B cell (primary cell): ENCODE measurements around the gene DDX60. TPM values are rescaled to one million over a fixed set of nuclear protein-coding genes. Genes with fewer than 3 reads are reported as not detected.

ENCODE experiments used
- ATAC-seq: fragments of 200-7000 bp; cut with Tn5 transposase; one replicate; pipeline ENCODE4 v1.10.0; 2021; ENCODE audit warnings: low read depth, mild to moderate bottlenecking, moderate number of reproducible peaks, moderate library complexity
- CTCF ChIA-PET: fragments of 350-600 bp; sonication (Branson Sonifier 250); formaldehyde crosslinking; loops from one replicate; lab custom pipeline; 2021; ENCODE audit warnings: antibody characterized with exemption, inconsistent platforms; lab: Charles Lee
- POLR2A ChIA-PET: fragments of 350-600 bp; sonication (Branson Sonifier 250); formaldehyde crosslinking; loops from one replicate; lab custom pipeline; 2021; ENCODE audit warnings: antibody characterized with exemption; lab: Charles Lee
- DNase-seq: peaks from one replicate; pipeline ENCODE4 v3.0.0; 2013
- H2AFZ ChIP-seq: 2 replicates; pipeline ENCODE4 v1.6.1; 2012; ENCODE audit warnings: mild to moderate bottlenecking, low read depth, low read length; ENCODE audit not compliant: insufficient read depth, poor library complexity, severe bottlenecking
- H3K27ac ChIP-seq, 2 donors: 1 replicate in 1 of 2; 2 replicates in 1 of 2; pipeline ENCODE4 v1.5.1; 2012 to 2013; ENCODE audit warnings: low read length in 2 of 2, mild to moderate bottlenecking in 2 of 2, moderate library complexity in 1 of 2
- H3K27me3 ChIP-seq, 4 experiments: fragments of 200-600 bp in 1 of 4; sonication (generic) in 1 of 4; replicated peaks in 1 of 4; 1 replicate in 2 of 4; 2 replicates in 2 of 4; pipeline versions ENCODE4 v1.6.1 to v1.7.0; 2013 to 2016; ENCODE audit warnings: low read length in 3 of 4, mild to moderate bottlenecking in 2 of 4, mixed read lengths in 1 of 4, moderate library complexity in 1 of 4; ENCODE audit not compliant: insufficient read depth in 4 of 4, control insufficient read depth in 3 of 4; ENCODE audit errors: control extremely low read depth in 1 of 4
- H3K36me3 ChIP-seq, 2 experiments: replicated peaks in 1 of 2; 1 replicate in 1 of 2; 2 replicates in 1 of 2; pipeline versions ENCODE4 v1.6.1 to v1.7.1; 2013; ENCODE audit warnings: low read length in 1 of 2; ENCODE audit not compliant: insufficient read depth in 2 of 2, control insufficient read depth in 1 of 2; ENCODE audit errors: control extremely low read depth in 1 of 2, extremely low read depth in 1 of 2
- H3K4me1 ChIP-seq, 2 donors: fragments of 200-600 bp in 1 of 2; sonication (generic) in 1 of 2; 1 replicate in 1 of 2; 2 replicates in 1 of 2; pipeline versions ENCODE4 v1.5.1 to v1.6.1; 2013 to 2017; ENCODE audit warnings: low read length in 2 of 2; ENCODE audit not compliant: control insufficient read depth in 2 of 2, insufficient read depth in 2 of 2
- H3K4me2 ChIP-seq: replicated peaks from 2 replicates; pipeline ENCODE3; 2012; ENCODE audit warnings: mild to moderate bottlenecking, low read depth, low read length; ENCODE audit not compliant: poor library complexity, severe bottlenecking
- H3K4me3 ChIP-seq, 5 experiments: fragments of 200-600 bp in 1 of 5; sonication (generic) in 1 of 5; 1 replicate in 3 of 5; 2 replicates in 2 of 5; pipeline versions ENCODE4 v1.5.1 to v1.7.0; 2011 to 2016; ENCODE audit warnings: low read length in 4 of 5, mild to moderate bottlenecking in 4 of 5, low read depth in 2 of 5, control low read depth in 1 of 5, moderate library complexity in 1 of 5; ENCODE audit not compliant: insufficient read depth in 1 of 5; ENCODE audit errors: control extremely low read depth in 1 of 5, extremely low read depth in 1 of 5
- H3K79me2 ChIP-seq: fragments of 200-600 bp; sonication (generic); one replicate; pipeline ENCODE4 v1.6.0; 2016; ENCODE audit warnings: low read length; ENCODE audit not compliant: control insufficient read depth, insufficient read depth
- H3K9ac ChIP-seq: fragments of 200-600 bp; sonication (generic); 2 replicates; pipeline ENCODE4 v1.6.1; 2017; ENCODE audit warnings: mild to moderate bottlenecking, low read length, moderate library complexity
- H3K9me3 ChIP-seq, 3 donors: one replicate each; pipeline versions ENCODE4 v1.6.1 to v1.7.1; 2013; ENCODE audit warnings: low read length in 2 of 3; ENCODE audit not compliant: control insufficient read depth in 2 of 3, insufficient read depth in 1 of 3; ENCODE audit errors: control extremely low read depth in 1 of 3
- H4K20me1 ChIP-seq: 2 replicates; pipeline ENCODE4 v1.6.0; 2012; ENCODE audit warnings: mild to moderate bottlenecking, low read length; ENCODE audit not compliant: insufficient read depth, control insufficient read depth, poor library complexity, severe bottlenecking
- H3K27ac Mint-ChIP-seq: one replicate; pipeline ENCODE4 v1.8.0; 2021; ENCODE audit warnings: mixed read lengths
- H3K27me3 Mint-ChIP-seq: one replicate; pipeline ENCODE4 v1.8.0; 2021; ENCODE audit warnings: mixed read lengths
- H3K4me1 Mint-ChIP-seq: one replicate; pipeline ENCODE4 v1.8.0; 2021; ENCODE audit warnings: mixed read lengths
- H3K4me3 Mint-ChIP-seq: one replicate; pipeline ENCODE4 v1.8.0; 2021; ENCODE audit warnings: mixed read lengths
- H3K9me3 Mint-ChIP-seq: one replicate; pipeline ENCODE4 v1.8.0; 2022; ENCODE audit warnings: mixed read lengths; ENCODE audit not compliant: insufficient read depth
- CTCF ChIP-seq: fragments of 200-600 bp; IDR thresholded peaks from one replicate; pipeline ENCODE4 v1.8.0; 2022; ENCODE audit warnings: antibody characterized with exemption, mild to moderate bottlenecking
- EZH2 ChIP-seq: IDR thresholded peaks from 2 replicates; pipeline ENCODE4 v1.6.1; 2012; ENCODE audit warnings: borderline replicate concordance, low read depth, mild to moderate bottlenecking, moderate library complexity, low read length; ENCODE audit not compliant: insufficient read depth, poor library complexity, severe bottlenecking
- WGBS: methylation state at CpG from one replicate; pipeline ENCODE4 v1.1.5; 2013; ENCODE audit warnings: missing lambda C conversion rate; ENCODE audit not compliant: insufficient coverage; 5-methylcytosine and 5-hydroxymethylcytosine counted together
- intact Hi-C: fragments of 100-400 bp; cut with micrococcal nuclease; formaldehyde crosslinking; loops from one replicate; pipeline ENCODE4 v1.10.0; 2022
- polyA plus RNA-seq: library from polyadenylated mRNA; depleted of rRNA; stranded (reverse); fragments of >200 nt; gene quantifications from 2 replicates; pipeline ENCODE4 v1.2.3, GENCODE V29; 2012
- total RNA-seq, 2 donors: library from RNA; stranded (reverse); fragments of 120-200 nt in 1 of 2; gene quantifications; 1 replicate in 1 of 2; 2 replicates in 1 of 2; pipeline versions ENCODE4 v1.2.3 to v1.2.4, GENCODE V29; 2013 to 2022

DDX60 gene
- total and polyA plus RNA-seq, 2 donors (not counting 1 experiment from before 2014, with no cell fraction given) = 7.0 to 21.3 TPM

GRCh38 chr4:168199260-168199957 lies 119.1 kb downstream of the DDX60 start:
- peaks cover 14% of the 10 kb centered on the region for H3K9me3 Mint-ChIP-seq
- no peak overlapping the region for H3K27ac Mint-ChIP-seq
- H3K27me3 ChIP-seq = no peaks in the 10 kb centered on the region
- no peak overlapping the region for H3K4me2 ChIP-seq
- no peak overlapping the region for H3K27ac ChIP-seq
- WGBS = 25% methylated on average over 1 of the region's 4 CpGs
- no peaks in the 10 kb centered on the region for H4K20me1 ChIP-seq
- peaks cover 0 to 24% (median 12%) of the 10 kb centered on the region in 3 donors for H3K9me3 ChIP-seq
- ChIA-PET POLR2A (no interaction called here), CTCF (no interaction called here)
- DNase-seq (no peak), ATAC-seq (no peak)
- intact Hi-C loops = no loop called here
- H3K4me1 Mint-ChIP-seq = no peaks in the 10 kb centered on the region
- no peaks in the 10 kb centered on the region for H3K27me3 Mint-ChIP-seq
- H3K4me1 ChIP-seq = no peaks in the 10 kb centered on the region
- H3K4me3 Mint-ChIP-seq = no peak overlapping the region
- no peaks in the 10 kb centered on the region for H3K79me2 ChIP-seq
- no peak overlapping the region for H3K4me3 ChIP-seq
- no peaks in the 10 kb centered on the region for H3K36me3 ChIP-seq
- H3K9ac ChIP-seq = no peak overlapping the region
- H2AFZ ChIP-seq = no peak overlapping the region
- TF ChIP-seq CTCF = no peak
- no peak for TF ChIP-seq EZH2

- Histone ChIP-seq H3K27ac (no peak overlapping the region), H4K20me1 (no peaks in the 10 kb centered on the region), H3K79me2 (no peaks in the 10 kb centered on the region), H3K27me3 (no peaks in the 10 kb centered on the region), H3K4me2 (no peak overlapping the region), H3K9me3 (peaks cover 0 to 9% (median 0%) of the 10 kb centered on the region in 3 donors), H3K36me3 (no peaks in the 10 kb centered on the region), H3K4me1 (no peaks in the 10 kb centered on the region), H2AFZ (no peak overlapping the region), H3K4me3 (no peak overlapping the region), H3K9ac (no peak overlapping the region)
- DNase-seq = no peak
- intact Hi-C loops = no loop called here
- ChIA-PET POLR2A (no interaction called here), CTCF (no interaction called here)
- no peaks in the 10 kb centered on the region for H3K27me3 Mint-ChIP-seq
- no peak overlapping the region for H3K4me3 Mint-ChIP-seq
- no peak for ATAC-seq
- no peak overlapping the region for H3K27ac Mint-ChIP-seq
- H3K9me3 Mint-ChIP-seq = peaks cover 9% of the 10 kb centered on the region
- no peaks in the 10 kb centered on the region for H3K4me1 Mint-ChIP-seq
- TF ChIP-seq CTCF (no peak), EZH2 (no peak)
These were observed 120.6 kb downstream of the DDX60 start for GRCh38 chr4:168197926-168198325.
